ENCODE data around the gene ROBO2.
"Not testable (repeated sequence)": the region's sequence is repeated elsewhere in the genome, so short reads cannot be mapped to it uniquely, and the experiment has no call there.

Gene ROBO2

DNA sequence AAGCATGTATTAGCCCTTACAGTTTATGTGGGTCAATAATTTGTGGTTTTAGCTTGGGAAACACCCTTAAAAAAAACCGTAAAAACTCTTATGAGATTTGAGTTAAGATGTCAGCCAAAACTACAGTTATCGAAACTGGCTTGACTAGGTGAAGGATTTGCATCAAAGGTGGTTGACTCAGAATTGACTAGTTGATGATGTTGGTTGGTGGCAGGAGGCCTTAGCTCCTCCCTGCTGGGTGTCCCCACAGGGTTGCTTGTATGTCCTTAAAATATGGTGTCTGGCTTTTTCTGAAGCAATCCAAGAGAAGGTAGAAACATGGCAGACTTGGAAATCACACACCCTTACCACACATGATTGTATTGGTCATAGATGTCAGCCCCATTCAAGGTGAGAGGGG, 305.1 kb downstream of the ROBO2 start:
- no peak for DNase-seq

DNA sequence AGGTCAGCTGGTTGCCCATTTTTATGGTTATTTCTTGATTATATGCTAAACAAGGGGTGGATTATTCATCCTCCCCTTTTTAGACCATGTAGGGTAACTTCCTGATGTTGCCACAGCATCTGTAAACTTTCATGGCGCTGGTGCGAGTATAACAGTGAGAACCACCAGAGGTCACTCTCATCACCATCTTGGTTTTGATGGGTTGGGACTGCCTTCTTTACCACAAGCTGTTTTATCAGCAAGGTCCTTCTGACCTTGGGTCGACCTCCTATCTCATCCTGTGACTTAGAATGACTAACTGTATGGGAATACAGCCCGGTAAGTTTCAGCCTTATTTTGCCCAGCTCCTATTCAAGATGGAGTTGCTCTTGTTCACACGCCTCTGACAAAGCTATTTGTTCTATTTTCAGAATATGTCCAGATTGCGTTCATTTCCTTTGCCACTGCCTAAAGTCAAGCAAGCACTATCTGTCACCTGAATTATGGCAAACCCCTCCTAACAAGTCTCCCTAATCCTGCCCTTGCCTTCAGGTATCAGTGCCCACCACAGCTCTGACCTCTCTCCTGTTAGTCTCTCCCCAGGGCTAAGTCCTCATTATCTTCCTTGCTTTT, 308.5 kb downstream of the ROBO2 start:
- DNase-seq, result no peak

DNA sequence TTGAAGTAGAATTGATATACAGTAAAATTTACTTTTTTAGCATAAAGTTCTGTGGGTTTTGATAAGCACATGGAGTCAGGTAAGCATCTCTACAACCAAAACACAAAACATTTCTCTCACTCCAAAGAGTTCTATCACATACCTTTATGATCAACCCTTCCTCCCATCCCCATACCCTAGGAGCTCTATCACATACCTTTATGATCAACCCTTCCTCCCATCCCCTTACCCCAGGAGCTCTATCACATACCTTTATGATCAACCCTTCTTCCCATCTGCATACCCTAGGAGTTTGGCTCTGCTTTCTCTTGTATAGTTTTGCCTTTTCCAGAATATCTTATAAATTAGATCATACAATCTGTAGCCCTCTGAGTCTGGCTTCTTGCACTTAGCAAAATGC, 315.1 kb downstream of the ROBO2 start:
- no peak for DNase-seq

DNA sequence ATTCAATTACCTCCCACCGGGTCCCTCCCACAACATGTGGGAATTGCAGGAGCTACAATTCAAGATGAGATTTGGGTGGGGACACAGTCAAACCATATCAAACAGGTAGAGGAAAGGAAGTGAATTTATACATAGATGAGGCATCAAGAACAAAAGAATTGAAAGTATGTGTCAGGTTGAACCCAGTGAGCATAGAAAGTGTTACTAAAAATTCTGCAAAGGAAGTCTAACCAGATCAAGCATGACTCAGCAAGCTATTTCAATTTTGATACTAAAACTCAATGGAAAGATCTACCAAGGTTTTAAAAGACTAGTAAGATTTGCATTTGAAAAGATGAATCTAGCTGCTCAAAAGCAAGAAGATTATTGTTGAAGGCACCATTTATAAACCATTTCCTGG, 323.0 kb downstream of the ROBO2 start:
- no peak for DNase-seq

DNA sequence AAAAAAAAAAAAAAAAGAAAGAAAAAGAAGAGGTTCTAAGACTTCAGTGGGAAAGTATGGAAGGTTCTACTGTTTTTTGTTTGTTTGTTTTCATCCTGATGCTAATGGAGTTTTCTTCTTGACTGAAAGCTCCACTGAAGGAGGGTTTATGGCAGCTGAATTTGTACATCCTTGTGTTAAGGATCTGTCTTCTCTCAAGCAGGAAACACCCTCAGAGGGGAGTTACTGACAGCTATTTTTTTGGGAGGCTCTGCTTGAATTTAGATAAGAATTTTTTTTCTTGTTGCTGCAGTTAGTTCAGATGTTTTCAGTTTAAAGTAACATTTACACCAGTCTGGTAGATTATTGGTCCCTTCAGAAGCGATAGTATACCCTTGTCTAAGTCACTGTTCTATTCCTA, 325.3 kb downstream of the ROBO2 start:
- no peak for DNase-seq

DNA sequence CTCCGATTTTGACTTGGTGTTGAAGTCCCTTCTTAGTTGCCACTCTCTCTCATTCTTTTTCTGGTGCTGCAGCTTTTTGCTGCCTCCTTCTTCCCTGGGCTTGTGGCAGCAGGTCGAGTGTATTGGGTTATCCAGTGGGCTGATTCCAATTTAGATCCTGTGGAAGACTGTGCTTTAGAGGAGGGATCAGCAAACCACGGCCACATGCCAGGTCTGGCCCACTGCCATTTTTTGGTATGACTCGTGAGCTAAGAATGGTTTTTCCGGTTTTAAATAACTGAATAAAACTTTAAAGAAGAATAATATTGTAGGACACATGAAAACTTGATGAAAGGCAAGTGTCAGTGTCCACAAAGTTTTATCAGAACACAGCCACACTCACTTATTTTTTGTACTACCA, 330.5 kb downstream of the ROBO2 start:
- DNase-seq, result no peak

DNA sequence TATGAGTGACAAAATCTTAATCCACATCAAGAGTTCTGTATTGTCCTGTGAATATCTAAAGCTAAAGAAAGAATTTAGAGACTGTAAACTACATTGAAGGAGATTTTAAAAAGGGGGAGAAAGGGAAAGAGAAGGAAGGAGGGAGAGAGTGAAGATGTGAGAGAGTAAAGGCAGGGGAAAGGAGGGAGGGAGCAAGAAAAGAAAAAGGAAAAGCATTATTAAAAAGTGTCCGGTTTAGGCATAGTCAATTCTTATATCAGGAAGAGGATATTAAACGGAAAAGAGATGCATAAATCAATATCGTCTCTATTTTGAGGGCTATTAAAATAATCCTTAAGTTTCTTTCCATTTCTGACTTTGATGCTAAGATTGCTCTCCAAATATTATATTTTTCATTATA, 332.1 kb downstream of the ROBO2 start:
- no peak for DNase-seq

DNA sequence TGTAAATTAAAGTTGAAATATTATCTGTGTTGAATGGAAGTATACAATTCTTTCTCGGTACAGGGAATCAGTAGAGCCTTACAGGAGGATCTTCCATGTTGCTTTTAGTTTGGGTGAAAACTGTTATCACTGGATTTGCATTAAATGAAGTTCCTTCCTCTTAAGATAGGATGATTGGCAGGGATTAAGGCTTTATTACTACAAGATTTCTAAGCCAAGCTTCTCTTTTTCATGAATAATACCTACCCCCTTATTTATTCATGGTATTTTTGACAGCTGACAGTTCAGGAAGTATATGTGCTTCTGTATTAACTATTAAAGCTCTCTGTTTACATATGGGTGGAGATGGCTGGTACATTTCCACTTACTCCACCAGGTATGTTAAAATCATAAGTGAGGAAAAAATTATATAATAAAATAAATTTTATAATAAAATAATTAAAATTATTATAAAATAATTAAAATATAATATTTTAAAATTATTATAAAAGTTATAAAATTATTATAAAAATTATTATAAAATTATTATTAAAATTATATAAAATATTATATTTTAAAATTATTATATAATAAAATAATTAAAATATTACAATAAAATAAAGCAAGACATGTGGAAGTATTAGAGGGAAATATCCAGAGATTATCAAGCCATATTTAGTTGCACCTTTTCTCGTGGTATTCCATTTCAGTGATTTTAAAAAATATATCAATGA, 332.9 kb downstream of the ROBO2 start:
- DNase-seq, result no peak

DNA sequence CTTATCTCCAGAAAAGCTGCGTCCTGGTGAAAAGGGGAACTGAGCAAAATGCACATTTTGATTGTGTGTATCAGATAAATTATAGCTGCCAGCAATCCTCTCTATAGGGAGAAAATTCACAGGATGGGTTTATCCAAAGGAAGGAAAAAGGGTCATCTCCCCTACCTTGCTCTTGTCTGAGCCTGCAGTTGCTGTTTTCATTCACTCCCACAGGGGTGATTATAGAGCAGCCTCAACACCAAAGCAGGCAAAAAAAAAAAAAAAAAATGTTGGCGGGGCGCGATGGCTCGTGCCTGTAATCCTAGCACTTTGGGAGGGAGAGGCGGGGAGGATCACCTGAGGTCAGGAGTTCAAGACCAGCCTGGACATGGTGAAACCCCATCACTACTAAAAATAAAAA, 333.7 kb downstream of the ROBO2 start:
- no peak for DNase-seq

DNA sequence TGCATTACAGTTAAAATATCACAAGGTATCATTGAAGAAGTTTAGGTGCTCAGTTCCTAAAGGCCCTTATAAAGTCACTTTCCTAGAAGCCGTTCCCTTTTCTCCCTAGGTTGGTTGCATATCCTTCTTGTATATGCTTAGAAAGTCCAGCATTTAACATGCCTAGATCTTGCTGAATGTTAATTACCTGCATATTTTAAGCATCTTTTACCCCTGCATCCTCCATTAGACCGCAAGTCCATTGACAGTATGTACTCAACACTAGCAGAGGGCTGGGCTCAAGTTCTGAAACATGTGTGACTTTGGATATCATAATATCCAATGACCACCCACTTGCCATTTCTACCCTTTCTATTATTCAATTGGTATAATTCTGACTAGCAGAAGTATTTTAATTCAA, 336.6 kb downstream of the ROBO2 start:
- DNase-seq, result no peak

DNA sequence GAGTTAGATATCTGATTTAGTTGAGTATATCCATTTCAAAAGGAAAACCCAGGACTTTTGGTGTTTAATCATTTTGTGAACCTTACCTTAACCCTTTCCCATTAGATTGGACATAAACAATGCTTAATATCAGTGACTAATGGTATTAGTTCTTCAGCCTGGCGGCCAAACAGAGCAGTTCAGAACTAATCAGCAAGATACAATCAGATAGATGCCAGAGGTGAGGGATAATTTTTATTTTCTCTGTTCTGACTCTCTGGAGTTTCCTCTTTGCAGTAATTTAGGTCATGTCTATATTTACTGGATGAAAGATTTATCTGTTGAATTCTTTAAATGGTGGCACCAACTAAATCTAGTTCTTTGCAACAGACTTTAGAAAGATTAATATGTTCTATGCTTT, 337.8 kb downstream of the ROBO2 start:
- no peak for DNase-seq

DNA sequence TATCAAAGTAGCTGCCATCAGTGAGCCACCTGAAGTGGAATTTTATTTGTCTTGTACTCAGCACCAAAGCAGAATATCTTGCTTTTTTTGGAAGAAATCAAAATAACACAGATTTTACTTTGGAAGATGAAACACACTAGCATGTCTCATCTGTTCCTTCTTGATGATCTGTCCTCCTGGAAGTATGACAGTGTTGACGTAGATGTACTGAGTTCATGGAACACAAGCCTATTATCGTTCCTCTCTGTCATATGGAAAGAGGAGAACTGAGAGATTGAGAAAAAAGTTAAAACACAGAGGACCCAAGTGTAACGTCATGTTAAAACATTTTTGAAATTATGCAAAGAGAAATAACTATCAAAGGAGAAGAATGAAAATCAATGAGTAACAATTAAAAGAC, 340.2 kb downstream of the ROBO2 start:
- DNase-seq, result no peak

DNA sequence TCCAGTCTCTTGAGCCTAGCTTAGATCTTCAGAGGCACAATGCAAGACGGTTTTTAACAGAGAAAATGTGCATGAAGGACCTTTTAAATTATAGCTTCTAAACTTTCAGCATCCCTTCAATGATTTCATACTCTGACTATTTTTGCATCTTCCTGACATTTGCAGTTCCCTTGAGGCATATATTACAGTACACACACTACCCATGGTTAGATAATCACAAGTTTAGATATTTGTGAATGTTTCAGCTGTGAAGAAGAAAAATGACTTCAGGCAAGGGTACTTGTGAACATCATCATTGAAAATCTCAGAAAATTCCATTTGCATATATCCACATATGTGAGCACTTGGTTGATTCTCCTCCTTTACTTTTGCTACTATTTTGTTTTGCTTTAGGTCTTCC, 341.5 kb downstream of the ROBO2 start:
- no peak for DNase-seq

DNA sequence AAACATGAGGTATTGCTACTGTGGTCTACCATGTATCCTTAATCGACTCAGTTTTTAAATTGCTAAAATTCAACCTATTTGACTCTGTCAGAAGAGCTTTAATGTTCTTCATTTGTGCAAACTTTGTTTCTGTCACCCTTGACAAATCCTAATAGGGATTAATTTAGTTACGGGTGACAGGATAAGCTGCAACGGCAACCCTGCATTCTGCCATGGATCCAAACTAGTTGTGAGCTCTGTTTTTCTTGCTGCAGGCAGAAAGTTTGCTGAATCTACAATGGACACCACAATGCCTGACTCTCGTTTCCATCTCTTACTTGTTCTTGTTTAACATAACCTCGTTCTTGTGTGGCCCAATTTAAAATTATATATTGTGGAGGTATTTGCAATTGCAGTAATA, 352.3 kb downstream of the ROBO2 start:
- DNase-seq, result no peak

DNA sequence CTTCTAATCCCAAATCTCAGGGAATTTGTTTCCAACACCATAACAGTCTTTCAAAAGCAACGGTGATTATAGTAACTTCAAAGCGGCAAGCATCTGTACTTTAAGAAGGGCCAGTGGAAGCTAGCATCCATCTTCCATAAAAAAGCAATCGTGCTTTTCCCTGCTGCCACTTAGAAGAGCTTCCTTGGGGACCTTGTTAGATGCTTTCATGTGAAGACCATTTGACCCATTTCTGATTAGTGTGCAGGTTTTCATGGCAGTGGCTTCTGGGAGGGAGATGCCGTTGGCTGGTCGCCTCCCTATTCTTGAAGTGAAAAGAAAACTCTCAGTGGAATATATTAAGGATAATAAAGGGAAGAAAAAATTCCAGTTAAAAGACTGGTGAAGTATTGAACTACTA, 354.1 kb downstream of the ROBO2 start:
- no peak for DNase-seq

DNA sequence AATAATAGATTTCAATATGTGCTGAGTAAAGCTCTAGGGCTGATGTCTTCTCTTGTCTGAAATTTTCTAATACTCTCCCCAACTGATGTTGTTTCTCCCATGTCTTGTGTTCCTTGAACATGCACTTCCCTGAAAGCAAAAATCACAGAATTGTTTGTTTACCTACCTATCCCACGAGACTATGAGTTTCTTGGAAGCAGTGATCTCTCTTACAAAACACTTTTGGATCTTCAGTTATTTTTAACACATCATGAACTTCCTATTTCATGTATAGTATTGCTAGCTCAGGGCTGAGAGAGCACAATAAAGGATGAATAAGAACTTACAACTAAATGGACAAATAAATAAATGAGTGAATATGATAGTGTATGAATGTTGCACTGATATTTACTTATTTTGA, 365.0 kb downstream of the ROBO2 start:
- no peak for DNase-seq

DNA sequence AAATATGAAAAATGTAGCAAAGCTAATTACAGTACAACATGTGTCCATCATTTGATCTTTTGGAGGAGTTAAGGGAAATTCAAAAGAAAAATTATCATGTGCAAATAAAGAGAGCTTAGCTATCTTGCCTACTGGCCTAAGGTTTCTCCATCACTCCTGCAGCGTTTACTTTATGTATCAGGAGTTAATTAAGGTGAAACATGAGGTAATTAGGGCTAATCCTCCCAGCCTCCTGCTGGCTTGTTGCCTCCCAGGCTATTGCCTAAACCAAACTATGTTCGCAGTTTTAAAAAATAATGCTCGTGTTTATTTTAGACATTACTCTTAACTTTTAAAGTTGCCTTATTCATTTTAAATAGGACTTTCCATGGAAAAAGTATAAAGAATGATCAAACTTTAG, 367.5 kb downstream of the ROBO2 start:
- DNase-seq, result no peak

DNA sequence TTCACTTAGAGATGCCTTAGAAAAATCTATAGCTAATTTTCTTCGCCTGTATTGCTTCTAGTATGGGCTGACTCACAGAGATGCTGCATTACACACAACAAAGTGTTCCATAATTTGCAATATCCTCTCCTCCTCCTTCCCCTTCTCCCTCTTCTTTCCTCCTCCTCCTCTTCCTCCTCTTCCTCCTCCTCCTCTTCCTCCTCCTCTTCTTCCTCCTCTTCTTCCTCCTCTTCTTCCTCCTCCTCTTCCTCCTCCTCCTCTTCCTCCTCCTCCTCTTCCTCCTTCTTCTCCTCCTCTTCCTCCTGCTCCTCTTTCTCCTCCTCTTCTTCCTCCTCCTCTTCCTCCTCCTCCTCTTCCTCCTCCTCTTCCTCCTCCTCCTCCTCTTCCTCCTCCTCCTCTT, 370.4 kb downstream of the ROBO2 start:
- not testable (repeated sequence) for DNase-seq

DNA sequence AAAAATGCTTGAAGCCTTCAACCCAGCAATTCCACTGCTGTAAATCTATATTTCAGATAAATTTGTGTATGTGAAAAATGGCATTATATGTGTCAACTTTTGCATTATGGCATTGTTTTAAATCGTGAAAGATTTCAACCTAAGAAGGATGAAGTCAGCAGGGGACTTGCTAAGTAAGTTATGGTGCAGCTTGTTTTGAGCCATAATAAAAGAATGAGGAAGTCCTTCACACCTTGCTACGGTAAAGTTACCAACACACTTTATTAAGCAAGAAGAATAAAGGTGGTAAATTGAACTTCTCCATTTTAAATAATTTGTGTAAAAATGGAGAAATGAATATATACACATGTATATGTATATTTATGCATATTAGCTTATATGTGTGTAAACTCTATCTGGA, 371.4 kb downstream of the ROBO2 start:
- no peak for DNase-seq

DNA sequence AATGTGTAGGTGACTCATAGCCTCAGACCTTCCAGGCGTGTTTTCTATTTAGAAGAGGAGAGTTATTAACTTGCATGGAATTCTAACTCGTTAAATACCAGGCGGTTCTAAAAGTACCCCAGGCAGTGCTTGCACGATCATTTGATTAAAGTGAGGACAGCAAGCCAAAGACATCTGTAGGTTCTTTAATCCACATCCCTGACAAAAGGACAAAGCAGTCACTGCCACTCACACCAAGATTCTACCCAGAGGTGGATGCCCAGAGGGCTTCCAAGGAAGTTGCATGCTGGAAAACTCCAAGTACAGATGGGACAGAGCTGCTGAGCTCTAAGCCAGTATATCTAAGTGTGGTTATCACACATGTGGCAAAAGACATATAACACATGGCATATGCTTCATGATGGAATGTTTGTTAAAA, 372.1 kb downstream of the ROBO2 start:
- no peak for DNase-seq

DNA sequence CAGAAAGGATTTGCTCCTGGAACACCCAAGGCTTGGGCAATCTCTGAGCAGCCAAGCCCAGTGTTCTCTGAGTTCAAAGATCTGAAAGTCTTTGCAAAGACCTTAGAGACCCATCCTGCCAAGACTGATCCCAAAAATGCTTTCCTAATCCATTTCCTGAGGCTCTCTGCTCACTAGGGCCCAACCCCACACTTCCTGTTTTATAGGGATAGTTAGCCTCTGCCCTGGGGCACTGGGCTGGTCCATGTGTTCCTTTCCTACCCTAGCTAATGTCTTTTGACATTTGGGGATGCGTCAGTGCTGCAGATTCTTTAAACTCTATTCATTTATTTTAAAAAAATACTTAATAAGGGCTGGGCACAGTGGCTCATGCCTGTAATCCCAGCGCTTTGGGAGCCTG, 372.7 kb downstream of the ROBO2 start:
- no peak for DNase-seq

DNA sequence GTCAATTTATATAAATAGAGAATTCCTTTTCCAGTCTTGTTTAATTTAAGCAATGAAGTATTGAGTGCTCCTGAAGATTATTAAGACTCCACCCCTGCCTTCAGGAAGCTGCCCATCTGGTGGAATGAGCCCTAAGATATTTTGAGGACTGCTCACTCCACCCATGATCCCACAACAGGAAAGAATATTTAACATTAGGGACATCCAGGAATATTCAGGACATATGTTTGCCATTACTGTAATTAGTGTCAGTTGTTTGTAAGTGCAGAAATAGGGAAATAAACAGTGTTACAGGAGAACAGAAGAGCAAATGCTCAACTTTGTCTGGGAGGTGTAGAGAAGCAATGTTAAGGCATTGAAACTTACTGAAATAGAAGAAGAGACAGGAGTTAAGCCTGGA, 375.0 kb downstream of the ROBO2 start:
- DNase-seq, result no peak

DNA sequence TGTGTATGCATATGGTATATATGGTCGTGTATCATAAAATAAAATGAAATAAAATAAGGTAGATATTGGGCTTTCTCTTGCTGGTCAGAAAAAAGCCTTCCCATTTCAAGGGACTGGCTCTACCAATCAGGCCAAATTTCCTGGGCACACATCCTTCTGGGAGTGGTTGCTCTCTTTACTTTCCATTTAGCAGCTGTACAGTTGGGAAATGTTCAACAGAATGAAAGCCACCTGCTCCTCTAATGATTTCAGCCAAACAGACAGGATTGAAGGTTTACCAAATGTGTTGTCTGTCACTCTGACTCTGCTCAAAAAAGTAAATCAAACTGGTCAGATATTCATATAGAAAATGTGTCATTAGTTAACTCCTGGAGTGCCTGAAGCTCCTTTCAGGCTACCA, 380.4 kb downstream of the ROBO2 start:
- no peak for DNase-seq

DNA sequence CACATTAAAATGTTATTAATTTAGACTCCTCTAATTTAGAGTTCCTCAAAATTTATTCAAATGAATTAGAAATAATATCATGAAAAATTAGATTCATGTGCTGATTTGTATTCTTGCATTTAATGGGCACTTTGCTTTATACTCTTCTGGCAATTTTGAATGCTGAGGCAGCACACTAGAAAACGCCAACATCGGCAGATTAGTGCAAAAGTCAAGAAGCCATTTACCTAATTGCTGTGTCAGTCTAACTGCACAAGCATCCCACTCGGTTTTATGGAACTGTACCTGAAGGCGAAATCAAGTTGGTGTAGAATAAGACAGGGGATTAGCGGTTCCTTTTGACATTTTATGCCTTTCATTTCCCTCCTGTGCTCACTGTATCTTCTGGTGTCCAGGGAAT, 382.0 kb downstream of the ROBO2 start:
- no peak for DNase-seq

DNA sequence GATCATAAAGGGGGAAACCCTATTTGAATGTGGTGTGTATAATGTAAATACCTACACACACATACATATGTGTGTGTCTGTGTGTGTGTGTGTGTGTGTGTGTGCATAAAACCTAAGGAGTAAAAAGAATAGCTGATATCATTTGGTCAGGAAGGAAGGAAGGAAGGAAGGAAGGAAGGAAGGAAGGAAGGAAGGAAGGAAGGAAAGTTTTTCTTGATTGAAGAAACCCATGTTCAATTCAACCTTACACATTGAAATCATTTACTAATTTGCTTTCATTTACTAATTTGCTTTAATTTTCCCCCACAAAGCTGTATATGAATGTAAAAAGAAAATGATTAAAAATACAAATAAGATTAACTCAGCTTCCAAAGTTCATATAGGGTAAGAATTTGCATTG, 386.6 kb downstream of the ROBO2 start:
- DNase-seq, result no peak

Measured in activated T-cell treated with anti-CD3 and anti-CD28 coated beads, Interleukin-2, amount 50 U/mL, for 48 hours (primary cell).